ENCODE data around the gene AFTPH.

Gene AFTPH, protein sequence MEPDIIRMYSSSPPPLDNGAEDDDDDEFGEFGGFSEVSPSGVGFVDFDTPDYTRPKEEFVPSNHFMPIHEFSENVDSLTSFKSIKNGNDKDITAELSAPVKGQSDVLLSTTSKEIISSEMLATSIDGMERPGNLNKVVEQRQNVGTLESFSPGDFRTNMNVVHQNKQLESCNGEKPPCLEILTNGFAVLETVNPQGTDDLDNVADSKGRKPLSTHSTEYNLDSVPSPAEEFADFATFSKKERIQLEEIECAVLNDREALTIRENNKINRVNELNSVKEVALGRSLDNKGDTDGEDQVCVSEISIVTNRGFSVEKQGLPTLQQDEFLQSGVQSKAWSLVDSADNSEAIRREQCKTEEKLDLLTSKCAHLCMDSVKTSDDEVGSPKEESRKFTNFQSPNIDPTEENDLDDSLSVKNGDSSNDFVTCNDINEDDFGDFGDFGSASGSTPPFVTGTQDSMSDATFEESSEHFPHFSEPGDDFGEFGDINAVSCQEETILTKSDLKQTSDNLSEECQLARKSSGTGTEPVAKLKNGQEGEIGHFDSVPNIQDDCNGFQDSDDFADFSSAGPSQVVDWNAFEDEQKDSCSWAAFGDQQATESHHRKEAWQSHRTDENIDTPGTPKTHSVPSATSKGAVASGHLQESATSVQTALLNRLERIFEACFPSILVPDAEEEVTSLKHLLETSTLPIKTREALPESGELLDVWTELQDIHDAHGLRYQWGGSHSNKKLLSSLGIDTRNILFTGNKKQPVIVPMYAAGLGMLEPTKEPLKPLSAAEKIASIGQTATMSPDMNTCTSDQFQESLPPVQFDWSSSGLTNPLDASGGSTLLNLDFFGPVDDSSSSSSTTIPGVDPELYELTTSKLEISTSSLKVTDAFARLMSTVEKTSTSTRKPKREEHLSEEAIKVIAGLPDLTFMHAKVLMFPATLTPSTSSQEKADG

DNA sequence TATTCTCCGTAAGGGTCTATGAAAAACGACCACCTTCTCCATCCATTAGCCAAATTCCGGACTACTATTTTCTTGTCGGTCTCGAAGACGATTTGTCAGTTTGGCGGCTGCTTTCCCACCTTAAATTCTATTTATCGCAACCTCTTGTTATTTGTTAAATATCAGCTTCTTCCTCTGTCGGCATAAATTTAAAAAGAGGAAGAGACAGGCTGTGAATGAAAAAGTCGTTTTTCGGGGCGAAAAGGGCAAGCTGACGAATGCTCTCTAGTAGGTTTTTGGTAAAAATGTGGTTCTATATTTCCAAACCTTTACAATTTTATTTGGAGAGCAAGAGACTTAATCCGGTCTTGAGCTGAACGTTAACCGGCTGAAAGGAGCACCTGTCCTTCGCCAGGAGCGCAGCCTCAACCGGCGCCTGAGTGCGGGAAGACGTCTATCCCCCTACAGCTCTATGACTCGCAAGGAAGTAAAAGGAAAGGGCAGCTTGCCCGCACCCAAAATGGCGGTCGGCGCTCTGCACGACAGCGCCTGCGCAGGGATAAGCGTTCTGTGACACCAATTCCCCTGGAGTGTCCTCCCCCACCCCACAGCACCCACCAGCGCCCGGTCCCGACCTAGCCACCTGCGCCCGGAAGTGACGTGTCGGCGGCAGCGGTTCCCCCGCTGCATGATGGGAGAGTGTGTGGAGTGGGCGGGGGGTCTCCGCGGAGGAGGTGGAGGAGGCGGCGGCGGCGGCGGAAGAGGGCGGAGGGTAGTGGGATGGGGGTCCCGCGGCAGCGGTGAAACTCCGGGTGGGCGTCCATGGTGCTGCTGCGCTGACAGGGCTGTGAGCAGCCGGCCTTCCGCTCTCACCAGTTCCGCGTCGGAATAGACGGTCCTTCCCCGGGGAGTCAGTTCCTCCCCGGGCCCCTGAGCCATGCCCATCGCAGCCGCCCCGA is at the start of gene AFTPH:
AFTPH (plus strand) TSS at position 663 of the 938 bp plus-strand sequence. CDS start 27,147 bp downstream, outside the sequence.
- DNase-seq, result peak; percentile 99

DNA sequence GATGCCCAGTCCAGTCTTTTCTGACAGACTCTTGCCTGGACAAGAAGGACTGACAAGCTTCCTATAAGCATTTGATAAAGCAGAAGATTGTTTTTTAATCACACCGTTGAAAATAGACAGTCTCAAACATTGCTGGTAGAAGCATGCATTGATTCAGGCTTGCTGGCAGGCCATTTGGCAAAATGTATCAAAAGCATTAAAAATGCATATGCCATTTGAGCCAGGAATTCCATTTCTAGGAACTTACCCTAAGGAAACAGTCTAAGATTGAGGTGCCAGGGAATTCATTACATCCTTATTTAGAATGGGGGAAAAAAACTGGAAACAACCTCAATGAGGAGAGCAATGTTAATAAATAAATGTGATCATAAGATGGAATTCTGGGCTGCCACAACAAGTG is 49.5 kb upstream of the AFTPH start:
- DNase-seq, result no peak

DNA sequence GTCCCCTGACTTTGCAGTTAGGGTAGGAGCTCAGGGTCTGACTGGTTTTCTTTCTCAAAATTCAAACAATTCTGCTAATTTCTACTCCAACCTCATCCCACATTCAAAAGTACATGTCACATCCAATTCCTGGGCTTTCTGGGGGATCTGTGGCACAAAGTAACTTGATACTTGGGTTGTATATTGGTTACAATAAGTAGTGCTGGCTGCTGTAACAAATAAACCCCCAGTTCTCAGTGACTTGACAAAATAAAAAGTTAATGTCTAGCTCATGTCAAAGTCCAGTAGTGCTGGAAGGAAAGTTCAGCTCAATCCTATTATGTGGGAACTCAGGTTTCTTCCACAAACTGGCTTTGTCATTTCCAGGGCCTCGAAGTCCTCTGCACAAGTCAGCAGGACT is 47.1 kb upstream of the AFTPH start:
- DNase-seq, result no peak

DNA sequence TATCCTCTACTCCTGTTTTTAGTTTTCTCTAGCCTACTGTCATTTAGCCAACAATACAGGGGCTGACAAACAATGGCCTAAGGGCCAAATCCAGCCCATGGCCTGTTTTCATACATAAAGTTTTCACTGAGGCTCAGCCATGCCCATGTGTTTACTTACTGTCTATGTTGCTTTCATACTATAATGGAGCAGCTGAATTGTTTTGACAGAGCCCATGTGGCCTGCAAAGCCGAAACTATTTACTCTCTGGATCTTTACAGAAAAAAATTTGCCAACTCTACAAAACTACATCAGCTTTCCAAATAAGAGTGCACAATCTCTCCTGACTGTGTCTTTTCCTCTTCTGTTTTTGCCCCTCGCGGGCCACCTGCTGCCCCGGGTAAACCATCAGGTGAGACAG is 46.1 kb upstream of the AFTPH start:
- no peak for DNase-seq

DNA sequence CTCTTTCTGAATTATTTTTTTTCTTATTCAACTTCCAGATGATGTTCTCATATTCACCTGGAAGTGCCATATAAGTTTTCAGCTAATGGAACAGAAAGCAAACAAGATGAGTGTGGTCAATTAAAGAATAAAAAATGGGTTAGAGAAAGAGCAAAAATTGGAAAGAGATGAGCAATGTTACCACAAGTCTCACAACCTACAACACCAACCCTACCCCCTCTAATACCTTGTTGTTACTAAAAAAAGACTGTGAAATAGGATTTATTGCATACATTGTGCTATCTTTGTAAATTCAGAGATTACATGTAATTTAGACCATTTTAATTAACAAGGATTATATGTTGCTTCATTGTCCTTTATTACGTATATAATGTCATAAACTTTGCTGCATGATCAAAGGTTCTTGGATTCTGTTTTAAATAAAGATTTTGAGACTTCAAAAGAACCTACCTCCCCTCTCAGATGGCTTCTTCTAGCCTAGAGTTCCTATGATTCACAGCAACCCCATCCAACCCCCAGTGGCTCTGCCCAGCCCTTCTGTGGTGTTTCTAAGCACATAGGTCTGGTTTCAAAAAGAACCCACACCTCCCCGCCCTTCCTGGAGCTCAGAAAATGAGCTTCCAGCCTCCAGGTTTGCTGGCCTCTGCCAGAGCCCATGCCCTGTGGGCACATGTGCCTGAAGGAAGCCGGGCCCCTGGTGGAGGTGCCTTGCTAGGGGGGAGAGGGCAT is 45.5 kb upstream of the AFTPH start:
- DNase-seq, result no peak

DNA sequence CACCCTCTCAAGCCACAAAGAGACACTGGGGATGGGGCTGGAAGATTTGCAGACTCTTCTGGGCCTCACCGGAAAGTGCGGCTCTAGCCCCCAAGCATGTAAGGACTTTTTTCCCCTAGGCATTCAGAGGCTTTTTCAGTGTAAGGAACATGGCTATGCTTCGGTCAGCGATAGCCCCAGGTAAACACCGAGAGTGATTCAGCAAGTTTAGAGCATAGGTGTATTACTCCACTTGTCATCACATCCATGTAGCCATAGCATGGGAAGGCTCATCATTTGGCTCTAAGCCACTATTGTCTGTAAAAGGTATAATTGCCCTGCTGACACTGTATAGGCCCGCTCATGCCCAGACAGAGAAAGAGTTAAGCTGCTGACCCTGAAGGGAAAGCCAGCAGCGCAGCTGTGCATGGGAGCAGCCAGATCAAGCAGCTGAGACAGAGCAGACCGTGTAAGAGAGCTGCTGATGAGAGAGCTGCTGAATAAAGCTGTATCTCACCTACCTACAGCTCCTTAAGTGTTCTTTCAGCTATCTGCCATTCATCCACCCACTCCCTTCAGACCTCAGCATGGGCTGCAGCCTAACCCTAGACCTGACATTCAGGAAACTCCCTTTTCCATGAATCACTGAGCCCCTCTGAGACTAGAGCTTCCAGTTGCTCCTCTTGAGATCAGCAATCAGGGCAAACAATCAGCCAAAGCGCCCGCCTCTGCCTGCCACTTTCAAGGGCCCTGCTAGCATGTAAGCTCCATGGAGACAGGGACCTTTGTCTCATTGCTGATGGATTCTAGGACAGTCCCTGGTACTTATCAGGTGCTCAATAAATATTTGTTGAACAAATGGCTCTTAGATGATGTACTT is 44.6 kb upstream of the AFTPH start:
- DNase-seq, result no peak

DNA sequence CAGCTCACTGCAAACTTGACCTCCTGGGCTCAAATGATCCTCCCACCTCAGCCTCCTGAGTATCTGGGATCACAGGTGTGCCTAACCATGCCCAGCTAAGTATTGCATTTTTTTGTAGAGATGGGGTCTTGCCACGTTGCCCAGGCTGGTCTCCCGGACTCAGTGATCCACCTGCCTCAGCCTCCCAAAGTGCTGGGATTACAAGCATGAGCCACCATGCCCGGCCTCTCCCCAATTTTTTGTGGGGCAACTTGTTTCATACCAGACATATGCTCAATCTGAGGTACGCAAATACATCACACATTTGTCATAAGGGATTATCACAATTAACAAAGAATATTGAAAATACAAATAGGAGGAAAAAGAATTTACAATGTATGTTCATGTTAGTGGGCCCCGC is 42.5 kb upstream of the AFTPH start:
- no peak for DNase-seq

DNA sequence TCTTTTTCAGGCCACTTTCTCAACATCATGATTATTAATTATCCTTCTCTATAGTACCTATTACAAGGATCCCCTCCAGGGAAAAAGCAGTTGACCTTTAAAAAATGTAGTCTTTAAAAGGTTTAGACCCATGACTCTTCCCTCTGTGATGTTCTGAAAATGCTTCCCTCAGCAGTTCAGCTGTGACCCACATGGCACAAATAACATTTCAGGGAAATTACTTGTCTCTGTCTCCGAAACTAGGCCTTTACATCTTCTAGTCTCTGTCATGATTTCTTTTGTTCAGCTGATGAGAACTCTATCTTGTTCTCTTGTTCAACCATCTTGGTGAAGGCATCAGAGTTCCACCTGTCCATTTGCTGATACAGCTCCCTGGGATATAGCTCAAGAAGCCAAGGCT is 41.9 kb upstream of the AFTPH start:
- DNase-seq, result no peak

DNA sequence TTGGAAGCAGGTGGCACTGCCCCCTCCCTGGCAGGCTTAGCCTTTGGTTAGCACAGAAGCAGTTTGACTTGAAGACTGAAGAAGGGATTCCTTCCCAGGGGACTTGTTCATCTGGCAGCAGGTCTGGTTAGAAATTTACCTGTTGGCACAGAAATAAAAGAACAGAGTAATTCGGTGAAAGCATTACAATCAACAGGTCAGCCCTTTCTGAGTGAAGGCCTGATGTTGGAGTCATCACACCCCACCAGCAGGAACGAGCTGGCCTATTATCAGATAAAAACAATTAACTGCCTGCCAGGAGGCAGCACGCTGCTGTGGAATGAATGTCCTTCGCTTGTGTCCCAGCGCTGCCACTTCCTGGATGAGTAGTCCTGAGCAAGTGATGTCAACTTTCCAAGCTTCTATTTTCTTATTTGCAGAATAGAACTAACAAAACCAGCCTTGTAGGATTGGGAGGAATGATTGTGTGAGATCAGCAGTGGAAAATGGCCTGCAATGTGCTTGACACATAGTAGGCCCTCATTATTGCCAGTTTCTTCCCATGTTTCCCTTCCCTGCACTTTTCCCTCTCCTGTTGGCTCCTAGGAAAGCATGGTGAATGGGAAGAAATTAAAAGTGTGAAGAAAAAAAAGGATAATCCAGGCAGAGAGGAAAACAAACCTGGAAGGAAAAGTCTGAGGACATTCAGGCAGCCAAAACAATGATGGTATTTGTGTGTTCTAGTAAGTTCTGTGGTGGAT is 41.2 kb upstream of the AFTPH start:
- no peak for DNase-seq

DNA sequence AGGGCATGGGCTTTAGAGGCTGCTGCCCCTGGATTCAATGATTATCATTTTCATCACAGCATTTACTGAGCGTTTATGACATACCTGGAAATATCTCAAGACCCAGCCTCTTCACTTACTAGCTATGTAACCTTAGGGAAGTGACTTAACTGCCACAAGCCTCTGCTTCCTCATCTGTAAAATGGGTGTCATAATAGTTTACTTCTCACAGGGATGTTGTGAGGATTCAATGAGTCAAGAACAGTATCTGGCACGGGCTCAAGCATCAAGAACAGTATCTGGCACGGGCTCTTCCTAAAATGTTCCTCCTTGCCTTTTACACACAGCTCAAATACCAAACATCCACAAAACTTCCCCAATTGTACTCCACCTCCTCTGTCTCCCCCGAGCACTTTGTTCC is 38.8 kb upstream of the AFTPH start:
- no peak for DNase-seq

DNA sequence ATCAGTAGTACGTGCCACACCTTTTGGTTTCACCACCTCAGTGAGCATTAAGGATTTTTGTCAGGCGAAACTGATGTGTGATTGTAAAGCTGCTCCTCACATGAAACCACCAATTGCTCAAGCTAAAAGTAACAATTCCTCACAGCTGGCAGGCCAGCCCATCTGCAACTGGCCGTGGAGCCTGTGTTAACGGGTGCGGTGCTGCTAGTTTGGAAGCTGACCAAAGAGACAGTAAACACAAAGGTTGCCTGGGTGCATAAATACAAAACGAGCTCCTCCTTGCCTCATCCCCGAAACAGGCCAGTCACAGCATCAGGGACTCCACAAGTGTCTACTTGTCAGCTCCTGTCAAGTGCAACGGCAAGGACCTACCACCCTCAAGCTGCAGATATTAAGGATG is 38.2 kb upstream of the AFTPH start:
- DNase-seq, result no peak

DNA sequence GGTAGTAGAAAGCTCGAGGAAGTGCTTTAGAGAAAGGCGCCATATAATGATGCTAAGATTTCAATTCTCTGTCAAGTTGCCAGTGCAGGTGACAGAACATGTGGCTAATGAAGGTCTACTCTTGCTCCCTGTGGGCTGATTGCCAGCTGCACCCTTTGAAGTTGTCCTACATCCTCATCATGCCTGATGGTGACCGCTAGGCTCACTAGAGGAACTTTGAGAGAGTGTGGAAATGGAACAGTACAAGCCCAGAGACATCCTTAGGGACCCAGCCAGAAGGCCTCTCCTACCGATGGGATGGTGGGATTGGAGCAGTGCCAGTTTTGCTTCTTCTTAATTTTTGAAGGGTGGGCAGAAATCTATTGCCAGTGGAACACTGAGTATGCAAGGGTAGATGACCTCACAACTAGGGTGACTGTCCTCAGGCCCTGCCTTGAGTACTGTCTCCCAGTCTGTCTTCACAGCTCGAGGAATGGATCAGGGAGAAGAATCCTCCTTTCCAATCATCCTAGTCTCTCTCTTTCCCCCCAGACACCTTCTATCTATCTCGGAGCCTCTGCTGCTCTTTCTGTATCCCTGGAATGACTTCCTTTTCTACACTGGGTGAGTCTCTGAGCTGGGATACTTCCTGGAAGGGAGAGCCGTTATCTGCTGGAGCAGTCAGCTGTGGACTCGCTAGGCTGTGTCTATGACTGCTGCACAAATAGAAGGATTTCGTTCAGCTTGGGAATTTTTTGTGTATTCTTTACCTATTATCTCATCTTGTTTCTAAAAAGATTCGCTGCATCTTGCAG is 36.7 kb upstream of the AFTPH start:
- no peak for DNase-seq

DNA sequence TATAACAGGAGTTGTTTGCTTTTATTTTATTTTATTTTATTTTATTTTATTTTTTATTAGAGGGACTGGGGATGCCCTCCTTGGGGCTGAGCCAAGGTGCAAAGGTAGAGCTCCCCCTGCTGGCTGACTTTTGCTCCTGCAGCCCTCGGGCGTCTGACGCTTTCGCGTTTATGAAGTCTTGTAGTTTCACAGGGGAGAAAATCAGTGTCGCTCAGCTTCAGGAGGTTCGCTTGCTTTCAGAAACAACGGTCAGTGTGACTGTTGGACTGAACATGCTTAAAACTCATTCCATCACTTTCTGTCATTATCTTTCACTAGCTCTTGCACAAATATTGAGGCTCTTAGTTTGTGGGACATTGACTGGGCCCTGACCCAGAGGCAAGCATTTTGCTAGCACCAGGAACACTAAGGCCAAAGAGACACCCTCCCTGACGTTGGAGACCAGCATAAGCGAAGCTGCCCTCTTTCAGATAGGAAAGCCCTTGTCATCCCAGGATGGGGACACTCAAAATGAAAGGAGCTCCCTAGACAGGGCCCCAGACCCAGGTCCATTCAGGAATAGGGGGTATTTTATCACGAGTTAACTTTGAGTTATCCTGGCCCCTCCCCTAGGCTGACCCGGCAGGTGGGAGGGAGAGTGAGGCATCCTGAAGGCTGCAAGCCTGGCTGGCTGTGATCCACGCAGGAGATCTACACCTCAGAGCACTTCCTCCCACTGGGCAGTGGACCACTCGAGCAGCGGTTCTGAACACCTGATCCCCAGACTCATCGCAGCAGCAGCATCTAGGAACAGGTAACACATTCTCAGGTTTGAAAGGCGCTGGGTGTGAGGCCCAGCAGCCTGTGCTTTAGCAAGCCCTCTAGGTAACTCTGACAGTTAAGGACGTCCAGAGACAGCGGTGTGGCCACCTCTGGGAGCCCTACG is 35.8 kb upstream of the AFTPH start:
- DNase-seq, result peak; percentile 62

DNA sequence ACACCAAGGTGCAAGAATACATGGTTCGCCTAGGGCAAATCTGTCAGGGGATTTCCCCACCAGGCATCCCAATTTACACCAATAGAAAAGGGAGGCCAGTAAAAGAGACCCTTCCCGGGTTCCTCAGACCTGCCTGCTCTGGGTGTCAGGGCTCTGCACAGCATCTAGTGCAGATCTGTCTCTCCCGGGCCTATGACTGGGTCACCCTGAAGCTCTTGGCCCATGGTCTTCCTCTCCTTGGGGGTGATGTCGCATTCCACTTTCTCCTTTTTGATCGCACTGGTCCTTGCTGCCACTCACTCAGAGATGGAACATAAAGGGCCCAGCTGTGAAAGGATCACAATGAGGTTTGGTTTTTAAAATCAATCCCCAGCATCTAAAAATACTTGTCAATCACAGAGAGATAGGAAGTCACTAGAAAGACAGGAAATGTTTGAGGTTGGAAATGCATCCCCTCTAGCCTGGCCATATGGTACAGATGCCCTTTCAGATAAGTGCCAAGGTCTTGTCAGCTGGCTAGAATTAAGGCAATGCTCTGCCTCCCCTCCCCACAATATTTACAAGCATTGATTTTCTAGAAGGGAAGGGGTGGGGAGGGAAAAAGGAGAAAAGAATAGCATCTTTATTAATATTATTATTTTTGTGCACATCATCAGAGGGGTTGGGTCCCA is 34.9 kb upstream of the AFTPH start:
- DNase-seq, result no peak

DNA sequence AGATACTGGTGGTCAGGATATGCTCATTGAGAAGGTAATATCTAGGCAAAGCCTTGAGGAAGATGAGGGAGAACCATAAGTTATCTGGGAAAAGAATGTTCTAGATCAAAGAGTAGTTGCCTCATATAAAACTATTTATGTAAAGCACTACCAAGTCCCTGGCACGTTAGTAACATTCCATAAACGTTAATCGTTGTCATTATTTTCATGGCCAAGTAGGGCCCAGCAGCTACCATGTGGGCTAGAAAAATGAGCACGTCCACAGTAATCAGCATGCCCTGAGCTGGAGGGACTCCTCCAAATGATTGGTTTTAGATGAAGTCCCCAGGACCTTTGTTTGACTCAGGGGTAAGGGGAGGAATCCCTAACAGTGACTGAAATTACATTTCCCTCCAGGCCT is 32.7 kb upstream of the AFTPH start:
- DNase-seq, result no peak

DNA sequence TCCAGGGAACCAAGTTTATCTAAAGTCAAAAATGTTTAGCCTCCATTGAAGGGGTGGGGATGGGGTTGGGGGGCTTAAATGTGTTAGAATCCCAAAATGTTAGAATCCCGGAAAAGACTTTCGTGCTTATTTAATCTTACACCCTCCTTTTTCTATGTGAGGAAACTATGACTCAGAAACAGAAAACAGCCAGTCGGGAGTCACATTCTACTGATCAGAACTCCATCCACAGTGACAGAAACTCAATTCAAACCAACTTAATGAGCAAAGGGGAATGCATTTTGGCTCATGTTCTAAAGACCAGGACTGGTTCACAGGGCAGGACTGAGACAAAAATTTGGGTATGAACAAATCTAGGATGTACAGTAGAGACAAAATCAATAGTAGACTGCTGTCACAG is 31.9 kb upstream of the AFTPH start:
- no peak for DNase-seq

DNA sequence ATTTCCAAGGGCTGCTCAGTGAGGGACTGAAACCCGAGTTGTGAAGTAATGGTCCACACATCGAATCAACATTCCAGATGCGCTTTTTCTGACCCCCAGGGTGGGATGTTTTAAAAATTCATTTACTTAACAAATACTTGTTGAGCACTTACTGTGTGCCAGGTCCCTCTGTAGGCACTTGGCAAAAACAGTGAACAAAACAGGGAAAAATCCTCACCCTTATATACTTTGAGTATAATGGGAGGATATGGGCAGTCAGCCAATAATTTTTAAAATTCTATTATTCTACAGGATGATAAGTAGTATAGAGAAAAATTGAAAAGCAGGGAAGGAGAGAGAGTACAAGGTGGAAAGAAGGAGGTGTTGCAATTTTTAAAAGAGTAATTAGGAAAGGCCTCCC is 31.3 kb upstream of the AFTPH start:
- no peak for DNase-seq

DNA sequence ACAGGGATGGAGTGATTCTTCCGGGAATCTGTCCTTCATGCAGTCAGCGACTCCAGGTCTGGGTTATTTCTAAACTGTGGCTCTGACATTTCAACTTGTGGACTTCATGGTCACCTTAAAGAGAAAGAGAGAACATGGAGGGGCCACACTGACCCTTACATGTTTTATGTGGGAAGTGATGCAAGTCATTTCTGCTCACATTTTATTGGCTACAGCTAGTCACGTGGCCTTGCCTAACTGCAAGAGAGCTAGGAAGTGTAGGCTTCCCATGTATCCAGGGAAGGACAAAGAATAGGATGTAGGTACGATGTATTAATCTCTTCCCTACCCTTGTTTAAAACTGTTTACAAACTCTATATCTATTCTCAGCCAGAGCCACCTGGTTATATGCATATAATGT is 30.3 kb upstream of the AFTPH start:
- DNase-seq, result no peak
